ENCODE data around the gene INTS2.
"Not testable (repeated sequence)": the region's sequence is repeated elsewhere in the genome, so short reads cannot be mapped to it uniquely, and the experiment has no call there.

Gene INTS2, protein sequence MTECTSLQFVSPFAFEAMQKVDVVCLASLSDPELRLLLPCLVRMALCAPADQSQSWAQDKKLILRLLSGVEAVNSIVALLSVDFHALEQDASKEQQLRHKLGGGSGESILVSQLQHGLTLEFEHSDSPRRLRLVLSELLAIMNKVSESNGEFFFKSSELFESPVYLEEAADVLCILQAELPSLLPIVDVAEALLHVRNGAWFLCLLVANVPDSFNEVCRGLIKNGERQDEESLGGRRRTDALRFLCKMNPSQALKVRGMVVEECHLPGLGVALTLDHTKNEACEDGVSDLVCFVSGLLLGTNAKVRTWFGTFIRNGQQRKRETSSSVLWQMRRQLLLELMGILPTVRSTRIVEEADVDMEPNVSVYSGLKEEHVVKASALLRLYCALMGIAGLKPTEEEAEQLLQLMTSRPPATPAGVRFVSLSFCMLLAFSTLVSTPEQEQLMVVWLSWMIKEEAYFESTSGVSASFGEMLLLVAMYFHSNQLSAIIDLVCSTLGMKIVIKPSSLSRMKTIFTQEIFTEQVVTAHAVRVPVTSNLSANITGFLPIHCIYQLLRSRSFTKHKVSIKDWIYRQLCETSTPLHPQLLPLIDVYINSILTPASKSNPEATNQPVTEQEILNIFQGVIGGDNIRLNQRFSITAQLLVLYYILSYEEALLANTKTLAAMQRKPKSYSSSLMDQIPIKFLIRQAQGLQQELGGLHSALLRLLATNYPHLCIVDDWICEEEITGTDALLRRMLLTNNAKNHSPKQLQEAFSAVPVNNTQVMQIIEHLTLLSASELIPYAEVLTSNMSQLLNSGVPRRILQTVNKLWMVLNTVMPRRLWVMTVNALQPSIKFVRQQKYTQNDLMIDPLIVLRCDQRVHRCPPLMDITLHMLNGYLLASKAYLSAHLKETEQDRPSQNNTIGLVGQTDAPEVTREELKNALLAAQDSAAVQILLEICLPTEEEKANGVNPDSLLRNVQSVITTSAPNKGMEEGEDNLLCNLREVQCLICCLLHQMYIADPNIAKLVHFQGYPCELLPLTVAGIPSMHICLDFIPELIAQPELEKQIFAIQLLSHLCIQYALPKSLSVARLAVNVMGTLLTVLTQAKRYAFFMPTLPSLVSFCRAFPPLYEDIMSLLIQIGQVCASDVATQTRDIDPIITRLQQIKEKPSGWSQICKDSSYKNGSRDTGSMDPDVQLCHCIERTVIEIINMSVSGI

DNA sequence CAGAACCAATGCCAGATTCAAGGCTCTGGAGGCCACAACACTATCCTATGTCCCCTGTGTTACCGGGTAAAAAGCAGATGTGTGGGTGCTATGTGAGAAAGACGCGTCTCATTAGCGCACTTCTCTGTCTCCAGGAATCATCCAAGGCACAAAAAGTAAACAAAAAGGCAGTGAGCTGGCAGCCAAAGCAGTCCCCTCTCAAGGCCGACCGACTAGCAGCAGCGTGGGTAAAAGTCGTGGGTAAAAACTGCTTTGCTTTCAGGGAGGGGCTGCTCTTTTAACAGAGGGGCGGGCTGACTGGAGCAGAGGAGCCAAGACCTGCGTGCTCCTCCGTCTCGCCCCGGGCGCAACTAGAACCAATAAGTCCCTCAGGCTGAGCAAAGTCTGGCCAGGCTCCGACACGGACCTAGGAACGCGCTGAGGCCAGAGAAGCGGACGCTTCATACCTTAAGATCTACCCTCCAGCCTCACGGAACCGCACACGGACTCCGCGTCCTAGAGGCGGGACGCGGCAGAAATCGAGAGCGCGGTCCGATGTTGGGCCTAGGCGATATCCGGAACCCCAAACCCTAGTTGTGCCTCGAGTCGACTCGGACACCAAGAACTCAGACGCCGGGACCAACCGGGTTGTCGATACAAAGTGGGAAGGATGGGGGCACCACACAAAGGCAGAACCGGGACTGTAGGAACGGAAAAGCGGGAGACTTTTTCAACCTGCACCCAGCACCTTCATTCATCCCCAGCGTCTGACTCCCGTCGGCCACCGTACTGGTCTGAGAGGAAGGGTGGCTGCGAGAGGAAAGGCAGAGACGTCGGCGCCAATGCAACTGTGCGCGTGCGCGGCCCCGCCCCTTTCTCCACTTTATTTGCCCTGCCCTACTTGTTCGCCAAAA lies at the start of gene INTS2:
TSS of gene INTS2 (minus strand) at position 775 of the 893 bp plus-strand sequence. CDS start 1,338 bp downstream, outside the sequence.
- in situ Hi-C loops (cut with HindIII; ENCODE audit: low sequenced_read_pairs): no loop called here

DNA sequence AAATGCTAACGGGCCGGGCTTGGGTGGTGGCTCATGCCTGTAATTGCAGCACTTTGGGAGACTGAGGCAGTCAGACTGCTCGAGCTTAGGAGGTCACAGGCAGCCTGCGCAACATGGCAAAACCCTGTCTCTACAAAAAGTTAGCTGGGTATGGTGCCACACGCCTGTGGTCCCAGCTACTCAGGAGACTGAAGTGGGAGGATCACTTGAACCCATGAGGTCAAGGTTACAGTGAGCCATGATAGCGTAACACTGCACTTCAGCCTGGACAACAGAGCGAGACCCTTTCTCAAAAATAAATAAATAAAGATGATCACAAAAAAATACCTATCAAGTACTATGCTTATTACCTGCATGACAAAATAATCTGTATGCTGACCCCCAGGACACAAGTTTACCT lies 46.3 kb upstream of the INTS2 start:
- in situ Hi-C loops (cut with HindIII; ENCODE audit: low sequenced_read_pairs): no loop called here

DNA sequence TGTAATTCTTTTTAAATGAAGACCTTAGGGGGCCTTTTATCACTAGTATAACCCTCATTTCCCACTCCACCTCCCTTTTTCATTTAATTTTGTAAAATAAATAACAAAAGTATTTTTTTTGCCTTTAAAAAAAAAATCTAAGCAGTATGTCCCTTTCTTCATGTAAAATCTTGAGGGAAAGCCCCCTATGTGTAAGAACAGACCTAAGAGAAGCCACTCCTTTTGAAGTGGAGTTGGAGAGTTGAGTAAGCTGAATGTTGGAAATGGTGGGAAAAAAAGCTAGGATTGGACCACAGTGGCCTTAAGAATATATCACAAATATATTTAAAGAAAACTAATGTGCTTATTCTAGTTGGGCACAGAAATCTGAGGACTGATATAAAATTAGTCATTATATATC lies 44.5 kb upstream of the INTS2 start:
- in situ Hi-C loops (cut with HindIII; ENCODE audit: low sequenced_read_pairs): no loop called here

DNA sequence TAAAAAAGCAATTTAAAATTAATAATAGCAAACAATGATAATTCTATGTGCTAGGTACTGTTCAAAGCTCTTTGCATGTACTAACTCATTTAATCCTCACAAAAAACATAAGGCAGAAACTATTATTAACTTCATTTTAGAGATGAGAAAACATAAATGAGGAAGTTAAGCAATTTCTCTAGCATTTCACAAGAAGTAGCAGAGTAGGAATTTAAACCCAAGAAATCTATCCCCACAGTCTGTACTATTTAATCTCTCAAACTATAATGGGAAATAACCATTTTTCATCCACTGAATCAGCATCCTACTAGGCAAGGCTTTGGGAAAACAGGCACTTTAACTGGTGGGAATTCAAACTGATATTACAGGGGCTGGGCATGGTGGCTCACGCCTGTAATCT lies 42.2 kb upstream of the INTS2 start:
- in situ Hi-C loops (cut with HindIII; ENCODE audit: low sequenced_read_pairs): no loop called here

DNA sequence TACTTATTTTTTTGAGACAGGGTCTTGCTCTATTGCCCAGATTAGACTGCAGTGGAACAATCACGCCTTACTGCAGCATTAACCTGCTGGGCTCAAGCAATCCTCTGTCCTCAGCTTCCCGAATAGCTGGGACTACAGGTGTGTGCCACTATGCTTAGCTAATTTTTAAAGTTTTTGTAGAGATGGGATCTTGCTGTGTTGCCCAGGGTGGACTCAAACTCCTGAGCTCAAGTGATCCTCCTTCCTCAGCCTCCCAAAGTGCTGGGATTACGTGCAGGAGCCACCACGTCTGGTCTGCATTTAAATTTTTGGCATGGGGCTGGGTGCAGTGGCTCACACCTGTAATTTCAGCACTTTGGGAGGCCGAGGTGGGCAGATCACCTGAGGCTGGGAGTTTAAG lies 41.0 kb upstream of the INTS2 start:
- in situ Hi-C loops (cut with HindIII; ENCODE audit: low sequenced_read_pairs): no loop called here

DNA sequence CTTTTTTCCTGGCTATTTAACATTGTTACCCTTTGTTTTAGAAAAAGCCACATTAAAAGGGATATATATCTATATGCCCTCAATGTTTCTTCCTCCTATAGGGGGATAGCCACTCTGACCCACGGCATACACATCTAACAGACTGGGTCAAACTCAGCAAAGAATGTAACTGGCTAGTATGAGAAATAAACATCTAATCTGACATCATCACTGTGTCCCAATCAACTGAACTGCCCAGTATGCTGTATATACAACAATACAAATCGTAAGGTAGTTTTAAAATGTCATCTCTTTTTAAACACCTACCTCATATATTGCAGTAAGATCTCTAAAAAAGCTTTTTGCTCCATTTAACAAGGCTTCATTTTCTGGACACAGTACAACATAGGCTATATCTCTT lies 39.9 kb upstream of the INTS2 start:
- in situ Hi-C loops (cut with HindIII; ENCODE audit: low sequenced_read_pairs): no loop called here

DNA sequence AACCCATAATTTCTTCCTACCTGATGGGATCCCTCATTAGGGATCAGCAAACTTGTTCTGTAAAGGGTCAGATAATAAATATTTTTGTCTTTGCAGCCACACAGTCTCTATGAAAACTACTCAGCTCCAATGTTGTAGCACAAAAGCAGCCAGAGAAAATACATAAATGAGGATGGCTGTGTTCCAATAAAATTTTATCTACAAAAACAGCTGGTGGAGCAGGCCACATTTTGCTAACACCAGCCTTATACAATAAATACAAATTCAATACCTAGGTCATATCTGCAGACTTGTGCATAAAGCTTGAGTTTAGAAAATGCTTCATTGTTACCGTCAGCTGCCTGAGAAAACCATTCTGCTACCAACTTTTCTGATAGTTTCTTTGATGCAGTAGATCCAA lies 38.4 kb upstream of the INTS2 start:
- in situ Hi-C loops (cut with HindIII; ENCODE audit: low sequenced_read_pairs): no loop called here

DNA sequence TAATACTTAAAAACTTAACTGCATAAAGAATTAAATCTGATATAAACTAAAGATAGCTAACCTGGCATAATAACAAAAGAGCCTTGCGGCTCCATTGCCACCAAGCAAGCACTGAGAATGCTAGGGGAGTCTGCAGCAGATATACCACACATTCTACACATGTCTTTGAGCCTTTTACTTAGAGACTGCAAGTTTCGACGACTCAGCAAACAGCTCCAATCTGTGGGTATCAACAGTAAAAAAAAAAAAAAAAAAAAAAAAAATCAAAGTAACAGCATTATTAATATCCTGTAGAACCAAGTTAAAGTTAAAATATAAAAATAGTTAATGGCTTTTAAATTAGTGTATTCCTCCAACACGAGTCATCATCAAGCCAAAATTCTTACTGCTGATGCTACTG lies 27.8 kb upstream of the INTS2 start:
- in situ Hi-C loops (cut with HindIII; ENCODE audit: low sequenced_read_pairs): no loop called here

DNA sequence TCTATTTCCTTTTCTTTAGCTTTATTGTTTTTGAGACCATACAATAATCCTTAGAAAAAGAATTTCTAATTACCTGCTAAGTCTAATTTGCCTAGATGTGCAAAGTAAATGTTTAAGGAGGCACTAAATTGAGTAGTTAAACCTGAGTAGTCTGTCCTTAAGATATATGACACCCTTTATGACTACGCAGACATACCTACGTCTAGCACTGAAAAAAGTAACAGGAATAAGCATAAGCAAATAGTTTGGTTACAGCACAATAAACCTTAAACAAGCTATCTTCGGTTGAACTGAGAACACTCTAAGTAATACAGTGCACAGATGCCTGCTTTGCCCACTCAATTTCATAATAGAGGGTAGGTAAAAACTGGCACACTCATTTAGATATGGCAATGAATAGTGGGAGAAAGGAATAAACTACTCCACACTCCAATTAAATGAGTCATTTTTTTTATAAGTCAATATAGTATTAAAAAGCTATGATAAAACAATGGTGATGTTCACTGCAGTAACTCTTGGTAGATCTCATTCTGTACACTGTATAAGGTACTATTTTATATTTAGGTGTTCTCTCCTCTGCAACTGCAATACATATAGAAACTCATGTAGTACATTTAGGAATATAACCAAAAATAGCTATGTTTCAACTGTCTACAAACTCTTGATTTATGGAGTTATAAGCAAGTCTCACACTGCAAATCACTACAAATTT lies 19.7 kb upstream of the INTS2 start:
- in situ Hi-C loops (cut with HindIII; ENCODE audit: low sequenced_read_pairs): no loop called here

DNA sequence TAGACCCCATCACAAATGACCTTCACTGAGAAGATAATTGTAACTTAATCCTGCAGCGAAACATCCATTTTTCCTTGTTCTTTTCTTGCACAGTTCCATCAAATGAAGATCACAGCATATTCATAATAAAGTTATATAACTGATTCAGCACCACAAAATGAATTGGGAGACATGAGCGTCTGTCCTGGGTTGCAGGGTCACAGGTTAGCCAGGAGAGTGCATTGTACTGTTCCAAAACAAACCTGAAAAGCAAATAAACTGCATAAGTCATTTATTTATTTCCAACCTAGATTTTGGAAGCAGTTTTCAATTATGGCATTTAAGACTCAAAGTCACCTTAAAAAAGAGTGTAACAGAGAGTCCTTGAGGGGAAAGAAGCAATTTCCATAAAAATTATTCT lies 18.6 kb upstream of the INTS2 start:
- in situ Hi-C loops (cut with HindIII; ENCODE audit: low sequenced_read_pairs): no loop called here

DNA sequence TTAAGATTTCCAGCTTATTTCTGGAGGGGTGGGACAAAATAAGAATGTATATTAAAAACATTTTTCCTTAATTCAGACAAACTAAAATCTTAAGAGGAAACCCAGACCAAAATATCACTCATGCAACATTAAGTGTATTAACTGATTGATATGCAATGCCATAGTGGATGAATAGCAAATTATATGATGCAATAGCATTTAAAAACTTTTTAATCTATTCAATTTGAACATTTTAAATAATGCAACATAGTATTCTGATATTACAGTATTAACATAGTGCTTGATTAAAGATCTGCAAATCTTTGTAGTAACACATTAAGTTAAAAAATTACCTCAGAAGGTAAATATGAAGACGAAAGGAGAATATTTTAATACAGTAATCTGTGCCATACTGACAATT lies 15.3 kb upstream of the INTS2 start:
- in situ Hi-C loops (cut with HindIII; ENCODE audit: low sequenced_read_pairs): no loop called here

DNA sequence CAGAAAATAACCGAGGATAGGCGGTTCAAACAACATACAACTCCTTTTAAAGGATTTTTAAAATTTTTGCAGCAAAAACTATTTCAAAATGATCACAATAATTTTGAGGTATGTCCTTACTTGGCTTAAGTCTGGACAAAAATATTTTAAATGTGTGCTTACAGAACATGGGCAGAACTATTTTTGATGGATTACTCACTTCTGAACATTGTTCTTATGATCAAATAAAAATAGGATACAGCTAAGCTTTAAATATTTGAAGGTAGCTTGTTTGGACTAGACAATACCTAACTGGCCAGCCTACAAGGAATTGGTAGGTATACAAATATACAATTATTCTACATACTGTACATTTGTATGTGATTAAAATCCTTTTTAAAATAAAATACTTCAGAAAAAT lies 14.3 kb upstream of the INTS2 start:
- in situ Hi-C loops (cut with HindIII; ENCODE audit: low sequenced_read_pairs): no loop called here

DNA sequence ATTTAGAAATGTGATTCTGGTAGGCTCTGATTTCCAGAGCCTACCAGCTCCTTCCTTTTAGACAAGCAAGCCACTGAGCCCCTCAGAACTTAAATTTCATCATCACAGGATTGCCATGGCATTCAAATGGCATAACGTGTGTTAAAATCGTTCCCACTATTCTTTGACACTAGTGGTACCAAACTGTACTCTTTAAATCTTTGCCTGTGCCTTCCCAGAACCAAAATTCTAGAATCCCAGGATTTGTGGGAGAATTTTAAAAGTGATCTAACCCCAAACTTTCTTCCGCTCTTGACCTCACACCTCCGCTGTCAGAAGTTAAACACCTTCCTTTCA lies 287 bp upstream of the INTS2 start:
- in situ Hi-C loops (cut with HindIII; ENCODE audit: low sequenced_read_pairs): no loop called here

DNA sequence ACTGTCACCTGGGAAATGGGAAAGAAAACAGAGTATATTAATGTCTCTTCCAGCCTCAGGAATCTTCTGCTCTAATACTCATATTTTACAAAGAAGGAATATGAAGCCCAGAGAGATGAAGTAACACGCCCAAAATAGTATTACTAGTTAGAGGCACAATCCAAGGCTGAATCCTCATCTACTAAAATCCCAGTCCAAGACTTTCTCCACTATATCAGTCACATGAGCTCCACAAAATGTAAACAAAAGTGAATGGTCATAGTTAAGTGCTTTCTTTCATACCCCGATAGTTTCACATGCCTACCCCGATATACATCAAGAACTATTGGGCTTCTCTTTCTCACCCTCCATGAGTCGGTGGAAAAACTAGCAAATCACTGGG lies 965 bp downstream of the INTS2 start:
- in situ Hi-C loops (cut with HindIII; ENCODE audit: low sequenced_read_pairs): no loop called here

DNA sequence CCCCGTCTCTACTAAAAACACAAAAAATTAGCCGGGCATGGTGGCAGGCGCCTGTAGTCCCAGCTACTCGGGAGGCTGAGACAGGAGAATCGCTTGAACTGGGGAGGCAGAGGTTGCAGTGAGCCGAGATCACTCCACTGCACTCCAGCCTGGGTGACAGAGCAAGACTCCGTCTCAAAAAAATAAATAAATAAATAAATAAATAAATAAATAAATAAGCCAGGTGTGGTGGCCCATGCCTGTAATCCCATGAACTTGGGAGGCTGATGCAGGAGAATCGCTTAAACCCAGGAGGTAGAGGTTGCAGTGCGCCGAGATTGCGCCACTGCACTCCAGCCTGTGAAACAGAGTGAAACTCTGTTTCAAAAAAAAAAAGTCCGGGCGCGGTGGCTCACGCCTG lies 12.6 kb downstream of the INTS2 start:
- in situ Hi-C loops (cut with HindIII; ENCODE audit: low sequenced_read_pairs): not testable (repeated sequence)

DNA sequence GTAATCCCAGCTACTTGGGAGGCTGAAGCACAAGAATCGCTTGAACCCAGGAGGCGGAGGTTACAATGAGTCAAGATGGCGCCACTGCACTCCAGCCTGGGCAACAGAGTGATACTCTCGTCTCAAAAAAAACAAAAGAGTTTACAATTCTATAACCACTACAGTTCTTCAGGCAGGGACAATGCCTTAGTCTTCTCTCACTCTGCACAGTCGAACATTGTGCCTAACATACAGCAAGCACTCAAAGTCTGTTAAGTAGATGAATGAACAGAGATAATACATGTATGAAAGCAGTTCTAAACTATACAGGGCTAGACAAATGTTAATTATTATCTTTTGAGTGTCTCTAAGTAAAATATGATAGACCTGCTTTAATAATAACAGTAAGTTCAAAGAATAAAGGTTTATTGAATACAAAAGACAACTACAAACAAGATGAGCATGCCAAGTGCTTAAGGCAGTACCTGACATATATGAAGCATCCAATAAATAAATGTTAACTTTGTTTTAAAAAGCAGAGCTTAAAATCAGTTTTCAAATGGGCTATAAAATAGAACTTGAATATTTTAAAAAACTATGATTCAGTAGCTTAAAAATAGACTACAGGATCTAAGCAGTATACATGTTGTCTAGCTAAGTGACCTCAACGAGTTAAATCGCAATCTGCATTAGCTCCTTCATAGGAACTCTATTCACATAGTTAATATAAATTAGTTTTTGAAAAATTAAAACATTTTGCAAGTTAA lies 19.3 kb downstream of the INTS2 start:
- in situ Hi-C loops (cut with HindIII; ENCODE audit: low sequenced_read_pairs): no loop called here

DNA sequence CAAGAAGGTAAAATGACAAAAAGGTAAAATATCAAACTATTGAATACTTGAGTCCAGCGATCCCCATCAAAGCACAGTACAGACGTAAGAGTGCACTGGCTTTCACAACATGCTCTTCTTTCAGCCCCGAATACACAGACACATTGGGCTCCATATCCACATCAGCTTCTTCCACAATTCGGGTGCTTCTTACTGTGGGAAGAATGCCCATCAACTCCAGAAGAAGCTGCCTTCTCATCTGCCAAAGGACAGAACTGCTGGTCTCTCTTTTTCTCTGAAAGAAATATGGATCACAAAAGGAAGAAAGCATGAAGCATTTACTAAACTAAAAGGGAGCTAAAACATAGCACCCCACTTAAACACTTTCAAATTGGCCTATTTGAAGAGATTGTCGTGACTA lies 20.4 kb downstream of the INTS2 start:
- in situ Hi-C loops (cut with HindIII; ENCODE audit: low sequenced_read_pairs): no loop called here

DNA sequence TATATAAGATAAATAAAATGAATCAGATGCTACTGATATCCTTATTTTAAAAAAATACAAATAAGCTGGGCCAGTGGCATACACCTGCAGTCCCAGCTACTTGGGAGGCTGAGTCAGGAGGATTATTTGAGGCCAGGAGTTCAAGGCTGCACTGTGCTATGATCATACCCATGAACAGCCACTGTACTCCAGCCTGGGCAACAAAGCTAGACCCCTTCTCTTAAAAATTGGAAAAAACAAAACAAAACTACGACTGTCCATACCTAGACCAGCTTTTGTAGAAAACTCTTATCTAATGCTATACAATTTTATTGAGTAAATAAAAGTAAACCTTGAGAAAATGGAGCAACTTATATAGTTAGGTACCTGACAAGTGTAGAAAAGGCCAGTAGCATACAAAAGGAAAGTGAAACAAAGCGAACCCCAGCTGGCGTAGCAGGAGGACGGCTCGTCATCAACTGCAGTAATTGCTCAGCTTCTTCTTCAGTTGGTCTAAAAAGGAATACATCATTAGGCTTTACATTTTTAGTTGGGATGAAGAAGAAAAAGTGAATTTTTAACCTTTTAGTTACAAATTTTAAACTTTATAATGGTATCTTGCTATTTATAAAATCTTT lies 23.6 kb downstream of the INTS2 start:
- in situ Hi-C loops (cut with HindIII; ENCODE audit: low sequenced_read_pairs): no loop called here

DNA sequence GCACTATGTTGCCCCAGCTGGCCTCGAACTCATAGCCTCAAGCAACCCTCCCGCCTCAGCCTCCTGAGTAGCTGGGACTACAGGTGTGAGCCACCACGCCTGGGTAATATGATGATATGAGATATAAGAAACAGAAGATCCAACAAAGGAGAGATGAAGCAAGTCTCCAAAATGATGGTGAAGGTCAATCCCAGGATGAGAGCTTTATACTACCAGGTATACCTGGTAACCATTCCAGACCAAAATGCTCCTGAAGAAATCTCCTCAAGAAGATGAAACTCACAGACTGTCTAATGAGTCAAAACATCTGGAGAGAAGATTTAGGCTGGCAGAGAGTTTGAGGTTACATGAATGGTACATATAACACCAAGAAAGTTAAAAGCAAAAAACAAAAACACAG lies 24.5 kb downstream of the INTS2 start:
- in situ Hi-C loops (cut with HindIII; ENCODE audit: low sequenced_read_pairs): no loop called here

Measured in DLD1 (cell line).